Loucy (cell line): ENCODE results near the gene SUPT3H.

Experiments
- H2AFZ ChIP-seq: fragments of 200-600 bp; sonication (generic); 2 replicates; pipeline ENCODE4 v1.6.0; 2016; ENCODE audit warnings: antibody characterized with exemption, mild to moderate bottlenecking, low read length, moderate library complexity
- H3F3A ChIP-seq: fragments of 200-600 bp; 2 replicates; pipeline ENCODE4 v1.6.0; 2016; ENCODE audit warnings: antibody characterized with exemption, low read depth, mild to moderate bottlenecking
- H3K27me3 ChIP-seq: fragments of 200-600 bp; sonication (generic); 2 replicates; pipeline ENCODE4 v1.6.1; 2014; ENCODE audit warnings: low read length, mild to moderate bottlenecking; ENCODE audit not compliant: insufficient read depth, poor library complexity, severe bottlenecking
- H3K36me3 ChIP-seq: fragments of 200-600 bp; sonication (generic); 2 replicates; pipeline ENCODE4 v1.6.1; 2016; ENCODE audit warnings: low read length; ENCODE audit not compliant: insufficient read depth
- H3K4me1 ChIP-seq: fragments of 200-600 bp; sonication (generic); 2 replicates; pipeline ENCODE4 v1.5.1; 2014; ENCODE audit warnings: low read length, mild to moderate bottlenecking; ENCODE audit not compliant: insufficient read depth, poor library complexity, severe bottlenecking
- H3K4me2 ChIP-seq: fragments of 200-600 bp; sonication (generic); 2 replicates; pipeline ENCODE4 v1.6.0; 2014; ENCODE audit warnings: antibody characterized with exemption, low read length, low read depth, mild to moderate bottlenecking; ENCODE audit not compliant: poor library complexity, severe bottlenecking
- H3K4me3 ChIP-seq: fragments of 200-600 bp; sonication (generic); 2 replicates; pipeline ENCODE4 v1.5.1; 2014; ENCODE audit warnings: low read length, mild to moderate bottlenecking, mixed read lengths; ENCODE audit not compliant: poor library complexity, severe bottlenecking
- H3K79me2 ChIP-seq: fragments of 200-600 bp; sonication (generic); 2 replicates; pipeline ENCODE4 v1.6.1; 2014; ENCODE audit warnings: low read length; ENCODE audit not compliant: insufficient read depth
- H3K9ac ChIP-seq: fragments of 200-600 bp; sonication (generic); 2 replicates; pipeline ENCODE4 v1.6.0; 2014; ENCODE audit warnings: mild to moderate bottlenecking, low read depth, low read length, moderate library complexity; ENCODE audit not compliant: poor library complexity, severe bottlenecking
- H3K9me2 ChIP-seq: fragments of 200-600 bp; sonication (generic); replicated peaks from 2 replicates; pipeline ENCODE4 v1.6.1; 2016; ENCODE audit warnings: low read depth, low read length, mixed read lengths
- H3K9me3 ChIP-seq: fragments of 200-600 bp; sonication (generic); 2 replicates; pipeline ENCODE4 v1.6.1; 2014; ENCODE audit warnings: mild to moderate bottlenecking, antibody characterized with exemption, low read length, low read depth; ENCODE audit not compliant: insufficient read depth
- H4K20me1 ChIP-seq: fragments of 200-600 bp; sonication (generic); 2 replicates; pipeline ENCODE4 v1.6.0; 2014; ENCODE audit warnings: antibody characterized with exemption, low read length, mild to moderate bottlenecking; ENCODE audit not compliant: insufficient read depth, poor library complexity, severe bottlenecking
- CTCF ChIP-seq: fragments of 200-600 bp; sonication (generic); conservative IDR thresholded peaks from 2 replicates; pipeline ENCODE4 v1.5.1; 2014; ENCODE audit warnings: mild to moderate bottlenecking, antibody characterized with exemption, low read length
- EZH2phosphoT487 ChIP-seq: fragments of 200-600 bp; IDR thresholded peaks from 2 replicates; pipeline ENCODE4 v1.6.1; 2018; ENCODE audit warnings: antibody characterized with exemption, mild to moderate bottlenecking, moderate library complexity, borderline replicate concordance

Gene SUPT3H

GRCh38 chr6:45344900-45345299, 32.8 kb downstream of the SUPT3H start:
- no peaks in the 10 kb centered on the region for H3K27me3 ChIP-seq

GRCh38 chr6:45328523-45328922, 49.2 kb downstream of the SUPT3H start:
- 0 out of 2 replicates have a peak overlapping the region, but pooled peaks have one; percentile 26 for H2AFZ ChIP-seq

More at GRCh38 chr6:45344900-45345299, 32.8 kb downstream of the SUPT3H start:
- Histone ChIP-seq H3K36me3 (no peaks in the 10 kb centered on the region), H3K4me2 (no peak overlapping the region), H4K20me1 (no peaks in the 10 kb centered on the region), H2AFZ (no peak overlapping the region), H3K9me3 (no peaks in the 10 kb centered on the region), H3K9me2 (no peaks in the 10 kb centered on the region), H3K4me3 (no peak overlapping the region), H3K4me1 (peaks cover 2% of the 10 kb centered on the region), H3F3A (no peaks in the 10 kb centered on the region), H3K9ac (no peak overlapping the region), H3K79me2 (peaks cover 10% of the 10 kb centered on the region; the same call in 1 of the 2 replicates)
- TF ChIP-seq CTCF, result no peak
- no peak for TF ChIP-seq EZH2phosphoT487

GRCh38 chr6:45327956-45328522, 49.7 kb downstream of the SUPT3H start, which contains the start of gene RUNX2:
Gene RUNX2, plus strand, starts transcription at chr6:45328330. Its CDS starts 397 bp downstream, at chr6:45328727.
- Histone ChIP-seq H2AFZ (0 out of 2 replicates have a peak within 1 kb of the TSS, but pooled peaks have one; percentile 26), H3K9me3 (no peaks in the 10 kb centered on the region), H3K4me2 (peak within 1 kb of the TSS; percentile 65), H3K79me2 (peaks cover 14% of the 10 kb centered on the region; the same call in 1 of the 2 replicates), H3K27me3 (no peaks in the 10 kb centered on the region), H3F3A (peaks cover 3% of the 10 kb centered on the region; the same call in 1 of the 2 replicates), H4K20me1 (no peaks in the 10 kb centered on the region), H3K9ac (peak within 1 kb of the TSS; percentile 25), H3K9me2 (no peaks in the 10 kb centered on the region), H3K4me3 (peak within 1 kb of the TSS; percentile 49), H3K36me3 (no peaks in the 10 kb centered on the region), H3K4me1 (peaks cover 61% of the 10 kb centered on the region)
- TF ChIP-seq EZH2phosphoT487, result no peak
- no peak for TF ChIP-seq CTCF

More at GRCh38 chr6:45328523-45328922, 49.2 kb downstream of the SUPT3H start:
- Histone ChIP-seq H3K4me2 (peak overlapping the region; percentile 65), H3K9me2 (no peaks in the 10 kb centered on the region), H3K4me1 (peaks cover 61% of the 10 kb centered on the region), H3K36me3 (no peaks in the 10 kb centered on the region), H3K9me3 (no peaks in the 10 kb centered on the region), H4K20me1 (no peaks in the 10 kb centered on the region), H3K27me3 (no peaks in the 10 kb centered on the region), H3K4me3 (peak overlapping the region; percentile 49), H3F3A (peaks cover 3% of the 10 kb centered on the region; the same call in 1 of the 2 replicates), H3K9ac (peak overlapping the region; percentile 25), H3K79me2 (peaks cover 14% of the 10 kb centered on the region; the same call in 1 of the 2 replicates)
- TF ChIP-seq EZH2phosphoT487, result no peak
- TF ChIP-seq CTCF, result no peak
